Middle frontal gyrus (tissue), 1 donor: ENCODE measurements around the gene AMZ1.

Source experiments
- DNase-seq: peaks from one replicate; pipeline ENCODE4 v3.0.0-alpha.2; 2015; ENCODE audit warnings: low spot score; ENCODE audit errors: extremely low spot score

The AMZ1 gene, protein sequence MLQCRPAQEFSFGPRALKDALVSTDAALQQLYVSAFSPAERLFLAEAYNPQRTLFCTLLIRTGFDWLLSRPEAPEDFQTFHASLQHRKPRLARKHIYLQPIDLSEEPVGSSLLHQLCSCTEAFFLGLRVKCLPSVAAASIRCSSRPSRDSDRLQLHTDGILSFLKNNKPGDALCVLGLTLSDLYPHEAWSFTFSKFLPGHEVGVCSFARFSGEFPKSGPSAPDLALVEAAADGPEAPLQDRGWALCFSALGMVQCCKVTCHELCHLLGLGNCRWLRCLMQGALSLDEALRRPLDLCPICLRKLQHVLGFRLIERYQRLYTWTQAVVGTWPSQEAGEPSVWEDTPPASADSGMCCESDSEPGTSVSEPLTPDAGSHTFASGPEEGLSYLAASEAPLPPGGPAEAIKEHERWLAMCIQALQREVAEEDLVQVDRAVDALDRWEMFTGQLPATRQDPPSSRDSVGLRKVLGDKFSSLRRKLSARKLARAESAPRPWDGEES

GRCh38 chr7:2687881-2688318, at the start of gene AMZ1:
TSS of gene AMZ1 (plus strand) at chr7:2688202. CDS start at chr7:2700452, 12,250 bp downstream.
- DNase-seq = no peak

- DNase-seq = no peak
Observed at GRCh38 chr7:2638224-2638991, 49.6 kb upstream of the AMZ1 start.

DNA sequence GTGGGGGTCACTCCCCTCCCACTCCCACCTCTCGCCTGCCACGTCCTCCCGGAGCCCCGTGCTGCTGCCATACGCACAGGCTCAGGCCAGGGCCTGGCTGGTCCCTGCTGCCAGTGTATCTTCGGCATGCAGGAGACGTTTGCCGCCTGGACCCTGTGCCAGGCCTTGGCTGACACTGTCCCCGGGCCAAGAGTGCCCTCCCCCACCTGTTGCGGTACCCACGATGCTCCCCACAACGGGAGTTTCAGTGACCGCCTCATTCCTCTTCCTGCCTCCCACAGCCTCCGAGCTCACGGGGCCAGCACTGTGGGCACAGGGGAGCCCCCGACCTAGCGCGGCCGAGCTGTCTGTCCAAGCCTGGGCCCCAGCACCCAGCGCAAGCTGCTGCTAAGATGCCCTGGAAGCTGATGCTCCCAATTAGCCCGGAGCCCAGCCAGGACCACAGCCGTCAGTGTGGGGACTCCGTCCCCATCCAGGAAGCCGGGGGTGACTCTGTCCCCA, 48.8 kb upstream of the AMZ1 start:
- no peak for DNase-seq

DNA sequence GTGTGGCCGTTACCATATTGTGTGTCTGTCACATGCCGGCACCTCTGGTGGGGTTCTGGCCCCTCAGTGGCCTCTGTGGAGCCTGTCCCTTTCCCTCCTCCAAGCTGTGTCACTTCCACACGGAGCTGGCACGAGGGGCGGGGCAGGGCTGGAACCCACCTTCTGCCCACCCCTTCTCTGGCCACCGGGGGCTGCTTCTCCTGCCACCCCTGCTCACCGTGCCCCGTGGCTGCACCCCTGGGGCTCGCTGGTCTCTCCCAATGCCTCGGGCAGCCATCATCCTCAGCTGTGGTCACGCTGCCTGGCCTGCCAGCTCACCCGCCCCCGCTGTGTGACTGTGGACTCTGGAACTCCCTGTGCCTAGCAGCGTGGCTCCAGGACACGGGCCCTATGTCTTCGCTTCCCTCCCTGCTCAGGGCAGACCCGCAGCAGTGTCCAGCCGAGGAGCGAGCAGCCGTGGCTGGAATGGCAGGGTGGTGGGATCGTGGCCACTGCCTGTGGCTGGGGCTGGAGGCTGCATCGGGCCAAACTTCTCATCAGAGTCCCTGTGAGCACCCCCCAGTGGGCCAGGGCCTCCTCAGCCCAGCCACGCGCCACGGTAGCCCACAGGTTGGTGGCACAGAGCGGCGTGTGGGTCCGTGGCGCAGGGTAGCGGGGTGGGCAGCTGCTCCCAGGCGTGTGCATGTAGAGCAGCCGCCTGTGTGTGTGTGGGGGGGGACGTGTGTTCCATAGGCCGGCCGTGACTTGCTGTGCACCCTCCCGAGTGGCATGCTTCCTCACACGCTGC, 48.1 kb upstream of the AMZ1 start:
- no peak for DNase-seq

GRCh38 chr7:2640482-2640830, 47.5 kb upstream of the AMZ1 start:
- DNase-seq = no peak

DNA sequence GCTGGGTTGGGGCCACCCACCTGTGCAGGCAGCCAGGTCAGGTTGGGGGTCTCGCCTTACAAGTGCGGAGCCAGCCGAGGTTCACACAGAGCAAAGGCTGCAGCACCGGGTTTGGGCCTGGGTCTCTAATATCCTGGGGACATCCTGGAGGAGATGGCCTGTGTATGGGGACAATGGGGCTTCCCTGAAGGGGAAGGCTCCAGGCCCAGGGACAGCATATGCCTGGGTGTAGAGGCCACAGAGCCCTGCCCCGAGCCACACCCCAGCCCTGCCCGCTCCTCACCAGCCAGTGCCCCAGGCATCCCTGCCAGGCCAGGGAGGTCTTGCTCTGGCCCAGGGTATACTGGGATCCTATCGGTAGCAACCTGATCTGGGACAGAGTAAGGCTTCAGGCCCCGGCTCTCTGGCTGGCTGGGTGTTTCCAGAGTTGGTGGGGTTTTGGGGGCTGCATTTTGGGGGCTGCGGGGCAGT, 47.1 kb upstream of the AMZ1 start:
- DNase-seq = no peak

GRCh38 chr7:2641406-2642393, 46.3 kb upstream of the AMZ1 start:
- no peak for DNase-seq

DNA sequence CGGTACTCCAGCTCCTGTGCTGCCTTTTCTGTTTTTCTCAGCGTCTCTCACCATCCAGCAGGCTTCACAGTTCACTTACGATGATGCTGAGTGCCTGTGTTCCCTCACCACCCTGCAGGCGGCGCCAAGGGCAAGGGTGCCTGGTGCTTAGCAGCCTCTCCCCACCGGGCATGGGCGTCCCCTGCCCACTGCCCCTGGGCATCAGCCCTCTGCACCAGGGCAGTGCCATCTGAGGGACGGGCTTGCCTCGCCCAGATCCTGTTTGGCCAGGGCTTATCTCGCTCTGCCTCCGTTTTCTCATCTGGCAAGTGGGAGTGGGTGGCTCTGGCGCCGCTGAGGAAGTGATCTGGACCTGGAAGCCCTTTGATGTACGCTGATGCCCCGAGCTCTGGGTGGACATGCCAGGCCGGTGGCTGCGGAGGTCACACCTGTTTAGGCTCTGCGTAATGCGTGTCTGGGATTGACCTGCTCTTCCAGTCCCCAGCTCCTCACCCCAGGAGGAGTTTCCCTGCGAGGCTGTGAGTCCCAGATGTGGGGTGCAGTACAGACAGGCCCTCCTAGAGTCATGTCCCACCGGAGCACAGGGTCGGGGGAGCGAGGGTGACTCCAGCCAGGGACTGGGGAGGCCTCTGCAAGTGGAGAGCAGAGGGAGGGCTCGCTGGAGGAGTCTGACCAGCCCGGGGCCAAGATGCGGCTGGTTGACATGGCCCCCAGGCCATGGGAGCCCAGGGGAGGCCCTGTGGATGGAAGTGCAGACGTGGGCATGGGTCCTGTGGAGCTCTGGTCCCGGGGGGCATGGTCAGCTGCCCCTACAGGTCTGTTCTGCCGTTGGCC, 44.4 kb upstream of the AMZ1 start:
- no peak for DNase-seq

GRCh38 chr7:2644220-2644561, 43.8 kb upstream of the AMZ1 start:
- DNase-seq = no peak

- DNase-seq = no peak
Observed at GRCh38 chr7:2644562-2645273, 43.3 kb upstream of the AMZ1 start.

GRCh38 chr7:2645274-2645868, 42.6 kb upstream of the AMZ1 start:
- no peak for DNase-seq

- no peak for DNase-seq
Observed at GRCh38 chr7:2646336-2646679, 41.7 kb upstream of the AMZ1 start.

DNA sequence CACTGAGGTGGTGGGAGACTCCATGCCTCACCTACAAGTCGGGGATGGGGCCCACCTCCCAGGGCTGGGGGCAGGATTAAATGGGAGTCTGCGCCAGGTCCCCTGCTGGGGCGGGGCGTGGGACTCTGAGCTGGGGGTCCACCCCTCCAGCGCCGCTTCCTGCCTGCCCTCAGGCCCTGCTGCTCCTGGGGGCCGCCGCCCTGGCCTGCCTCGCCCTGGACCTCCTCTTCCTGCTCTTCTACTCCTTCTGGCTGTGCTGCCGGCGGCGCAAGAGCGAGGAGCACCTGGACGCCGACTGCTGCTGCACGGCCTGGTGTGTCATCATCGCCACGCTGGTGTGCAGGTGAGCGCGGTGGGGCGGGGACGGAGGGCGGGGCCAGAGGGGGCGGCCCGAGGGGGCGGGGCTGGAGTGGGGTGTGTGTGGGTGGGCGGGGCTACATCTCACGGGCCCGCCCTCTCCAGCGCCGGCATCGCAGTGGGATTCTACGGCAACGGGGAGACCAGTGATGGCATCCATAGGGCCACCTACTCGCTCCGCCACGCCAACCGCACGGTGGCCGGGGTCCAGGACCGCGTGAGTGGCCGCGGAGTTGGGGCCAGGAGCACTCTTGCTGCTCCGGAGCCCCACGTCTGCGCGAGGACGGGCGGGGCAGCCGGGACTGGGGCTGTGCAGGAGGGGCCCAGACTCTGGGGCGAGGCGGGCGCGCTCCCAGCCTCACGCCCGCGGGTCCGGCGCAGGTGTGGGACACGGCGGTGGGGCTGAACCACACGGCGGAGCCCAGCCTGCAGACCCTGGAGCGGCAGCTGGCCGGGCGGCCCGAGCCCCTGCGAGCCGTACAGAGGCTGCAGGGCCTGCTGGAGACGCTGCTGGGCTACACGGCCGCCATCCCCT, 41.1 kb upstream of the AMZ1 start:
- no peak for DNase-seq

- DNase-seq = no peak
Observed at GRCh38 chr7:2647594-2648172, 40.3 kb upstream of the AMZ1 start.

DNA sequence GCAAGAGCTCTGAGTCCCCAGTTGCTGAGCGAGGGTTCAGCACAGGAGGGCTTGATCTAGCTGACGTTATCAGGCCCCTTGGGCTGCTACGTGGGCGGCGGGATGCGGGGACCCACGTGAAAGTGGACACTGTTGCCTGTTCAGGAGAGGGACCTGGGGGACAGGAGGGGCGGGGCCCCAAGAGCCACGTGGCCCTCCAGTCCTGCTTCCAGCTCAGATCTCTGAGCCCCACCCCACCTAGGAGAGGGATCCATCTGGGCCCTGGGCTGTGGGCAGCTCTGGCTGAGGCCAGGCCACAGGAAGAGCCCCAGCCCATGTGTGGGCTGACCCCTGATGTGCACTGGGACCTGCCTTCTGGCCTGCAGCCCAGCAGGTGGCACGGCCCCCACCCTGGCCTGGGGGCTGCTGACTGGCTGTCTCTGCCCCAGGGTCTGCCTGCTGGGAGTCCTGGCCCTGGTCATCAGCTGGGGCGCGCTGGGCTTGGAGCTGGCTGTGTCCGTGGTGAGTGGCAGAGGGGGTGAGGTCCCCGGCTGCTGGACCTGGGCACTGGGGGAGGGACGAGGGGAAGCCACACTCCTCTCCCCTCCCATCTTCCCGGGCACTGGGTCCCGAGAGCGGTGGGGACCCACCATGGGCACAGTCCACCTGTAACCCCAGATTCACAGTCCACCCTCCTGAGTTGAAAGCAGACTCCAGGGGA, 38.7 kb upstream of the AMZ1 start:
- no peak for DNase-seq

- no peak for DNase-seq
Observed at GRCh38 chr7:2649991-2650390, 38.0 kb upstream of the AMZ1 start.
